Common myeloid progenitor, CD34-positive (primary cell): ENCODE measurements around the gene GFOD1.

Source experiments
- CTCF ChIA-PET: fragments of 350-600 bp; sonication (Branson Sonifier 250); formaldehyde crosslinking; loops from one replicate; lab custom pipeline; 2021; ENCODE audit warnings: antibody characterized with exemption; lab: Charles Lee
- POLR2A ChIA-PET: fragments of 350-600 bp; sonication (Branson Sonifier 250); formaldehyde crosslinking; loops from one replicate; lab custom pipeline; 2021; ENCODE audit warnings: antibody characterized with exemption; lab: Charles Lee
- DNase-seq, 3 donors: peaks; one replicate each; pipeline versions ENCODE4 v3.0.0 to v3.0.0-alpha.2; 2013
- H3K27ac ChIP-seq, 2 experiments: 1 replicate in 1 of 2; 2 replicates in 1 of 2; pipeline ENCODE4 v1.7.0; 2013; ENCODE audit warnings: inconsistent platforms in 2 of 2, low read length in 2 of 2, mild to moderate bottlenecking in 2 of 2, low read depth in 1 of 2, moderate library complexity in 1 of 2; ENCODE audit not compliant: severe bottlenecking in 2 of 2, insufficient read depth in 1 of 2, poor library complexity in 1 of 2
- H3K27me3 ChIP-seq, 5 experiments: replicated peaks in 2 of 5; 1 replicate in 3 of 5; 2 replicates in 2 of 5; pipeline versions ENCODE4 v1.6.1 to v1.7.0; 2013; ENCODE audit warnings: low read length in 4 of 5, mild to moderate bottlenecking in 2 of 5, moderate library complexity in 2 of 5, inconsistent platforms in 1 of 5; ENCODE audit not compliant: insufficient read depth in 5 of 5, control insufficient read depth in 4 of 5
- H3K36me3 ChIP-seq, 4 experiments: 1 replicate in 2 of 4; 2 replicates in 2 of 4; pipeline versions ENCODE4 v1.6.1 to v1.7.0; 2013; ENCODE audit warnings: low read length in 3 of 4, control low read depth in 1 of 4, mild to moderate bottlenecking in 1 of 4; ENCODE audit not compliant: control insufficient read depth in 4 of 4, insufficient read depth in 4 of 4
- H3K4me1 ChIP-seq, 4 experiments: 1 replicate in 3 of 4; 2 replicates in 1 of 4; pipeline versions ENCODE4 v1.6.1 to v1.7.1; 2013; ENCODE audit warnings: low read length in 3 of 4, mild to moderate bottlenecking in 3 of 4, control low read depth in 1 of 4, inconsistent platforms in 1 of 4, moderate library complexity in 1 of 4; ENCODE audit not compliant: control insufficient read depth in 4 of 4, insufficient read depth in 4 of 4; ENCODE audit errors: control extremely low read depth in 1 of 4
- H3K4me3 ChIP-seq, 7 experiments: 1 replicate in 4 of 7; 2 replicates in 3 of 7; pipeline versions ENCODE4 v1.5.1 to v1.7.0; 2013; ENCODE audit warnings: mild to moderate bottlenecking in 7 of 7, low read length in 6 of 7, moderate library complexity in 6 of 7, inconsistent platforms in 2 of 7, low read depth in 2 of 7, control low read depth in 1 of 7; ENCODE audit not compliant: insufficient read depth in 4 of 7, control insufficient read depth in 1 of 7; ENCODE audit errors: extremely low read depth in 1 of 7
- H3K9me3 ChIP-seq, 5 experiments: 1 replicate in 4 of 5; 2 replicates in 1 of 5; pipeline versions ENCODE4 v1.6.1 to v1.7.1; 2013; ENCODE audit warnings: low read length in 4 of 5, mild to moderate bottlenecking in 2 of 5, inconsistent platforms in 1 of 5, low read depth in 1 of 5, moderate library complexity in 1 of 5; ENCODE audit not compliant: control insufficient read depth in 4 of 5, insufficient read depth in 2 of 5; ENCODE audit errors: control extremely low read depth in 1 of 5
- WGBS: methylation state at CpG from one replicate; pipeline ENCODE4 v1.1.5; 2013; ENCODE audit not compliant: insufficient coverage; 5-methylcytosine and 5-hydroxymethylcytosine counted together

The GFOD1 gene

DNA sequence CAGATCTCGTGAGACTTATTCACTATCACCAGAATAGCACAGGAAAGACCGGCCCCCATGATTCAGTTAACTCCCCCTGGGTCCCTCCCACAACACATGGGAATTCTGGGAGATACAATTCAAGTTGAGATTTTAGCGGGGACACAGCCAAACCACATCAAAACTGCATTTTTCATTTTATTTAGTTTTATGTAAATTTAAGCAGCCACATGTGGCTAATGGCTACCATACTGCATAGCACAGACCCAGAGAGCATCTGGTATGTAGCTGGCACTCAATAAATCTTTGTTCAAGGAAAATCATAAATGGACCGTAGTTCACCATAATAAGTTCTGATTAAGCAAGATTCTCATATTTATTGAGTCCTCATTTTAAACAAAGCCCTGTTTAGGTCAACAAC lies 15.3 kb downstream of the GFOD1 start:
- no peaks in the 10 kb centered on the region for H3K27me3 ChIP-seq

DNA sequence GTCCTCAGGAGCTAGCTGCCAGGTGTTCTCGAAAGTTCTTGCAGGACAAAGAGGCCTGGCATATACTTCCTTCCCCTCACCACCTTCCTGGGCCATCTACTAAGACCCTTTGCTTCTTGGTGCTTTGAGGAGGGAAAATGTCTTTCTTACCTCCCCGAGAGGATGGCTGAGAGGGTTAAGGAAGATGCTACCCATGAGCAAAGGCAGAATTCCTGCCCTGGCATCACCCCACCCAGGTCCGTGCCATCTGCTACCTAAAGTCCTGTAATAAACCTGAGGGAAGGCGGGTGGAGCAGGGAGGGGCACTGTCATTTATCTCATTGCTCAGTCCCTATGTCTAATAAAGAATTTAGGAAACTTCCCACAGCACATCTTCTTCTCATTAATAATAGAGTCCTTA lies 16.2 kb downstream of the GFOD1 start:
- WGBS: 92% methylated on average over 2 of the region's 4 CpGs
- H3K9me3 ChIP-seq: peaks cover 0 to 5% (median 0%) of the 10 kb centered on the region in 5 experiments
- POLR2A ChIA-PET: no interaction called here

More for the DNA sequence above, 15.3 kb downstream of the GFOD1 start:
- ChIA-PET POLR2A (no interaction called here), CTCF (interaction anchor here (1.5 to 1.7 kb wide), 2 partner anchors 10 to 53 kb away, joined by 3 to 8 read pairs; no protein-coding TSS in a partner anchor)
- no peak overlapping the region for H3K4me3 ChIP-seq
- H3K27ac ChIP-seq: no peak overlapping the region
- peaks cover 2 to 18% (median 8%) of the 10 kb centered on the region in 4 experiments for H3K36me3 ChIP-seq
- WGBS: 50% methylated on average over 2 of the region's 4 CpGs
- DNase-seq: no peak
- H3K9me3 ChIP-seq: peaks cover 0 to 5% (median 0%) of the 10 kb centered on the region in 5 experiments
- H3K4me1 ChIP-seq: peaks cover 7 to 26% (median 20%) of the 10 kb centered on the region in 4 experiments

DNA sequence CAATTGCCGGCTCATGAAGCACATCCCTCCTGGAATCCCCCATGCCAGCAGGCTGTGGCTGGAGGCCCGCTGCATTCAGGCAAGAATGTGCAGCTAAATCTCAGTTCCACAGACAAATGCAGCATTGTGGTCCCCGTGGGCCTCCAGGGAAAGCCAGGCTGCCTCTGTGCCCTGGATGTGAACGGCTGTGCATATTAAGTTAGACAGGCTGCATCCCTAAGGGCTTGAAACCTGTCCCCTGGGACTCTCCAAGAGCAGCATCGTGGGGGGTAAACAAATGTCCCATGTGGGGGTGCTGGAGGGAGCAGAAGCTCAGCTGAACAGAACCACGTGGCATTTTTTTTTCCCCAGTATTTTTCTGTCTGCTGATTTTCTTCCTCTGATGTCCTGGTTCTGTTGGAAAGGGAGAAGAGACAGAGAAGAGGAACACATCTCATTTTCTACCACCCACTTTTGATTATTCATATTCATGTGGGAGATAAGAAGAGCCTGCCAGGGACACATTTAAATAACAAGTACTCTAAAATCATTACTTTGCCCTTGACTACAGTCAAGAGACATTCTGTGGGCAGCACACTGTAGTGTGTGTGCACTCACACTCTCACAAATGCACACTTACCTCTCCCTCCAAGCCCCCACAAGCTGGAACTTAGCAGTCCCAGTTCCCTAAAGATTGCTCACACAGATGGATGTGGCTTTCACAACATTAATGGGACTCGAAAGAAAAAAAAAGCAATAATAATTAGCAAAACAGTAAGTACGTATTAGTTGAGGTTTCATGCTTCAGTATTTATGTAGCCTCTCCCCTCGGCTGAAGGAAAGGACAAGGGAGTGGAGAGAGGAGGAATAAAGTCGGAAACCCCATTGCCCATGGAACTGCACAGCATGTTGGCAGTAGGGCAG lies 16.9 kb downstream of the GFOD1 start:
- DNase-seq: no peak
- CTCF ChIA-PET: no interaction called here
- H3K27ac ChIP-seq: no peak overlapping the region
- peaks cover 13 to 25% (median 20%) of the 10 kb centered on the region in 4 experiments for H3K4me1 ChIP-seq
- POLR2A ChIA-PET: no interaction called here
- H3K27me3 ChIP-seq: no peaks in the 10 kb centered on the region
- no peak overlapping the region for H3K4me3 ChIP-seq
- peaks cover 2 to 18% (median 8%) of the 10 kb centered on the region in 4 experiments for H3K36me3 ChIP-seq
- 93% methylated on average over 8 of the region's 10 CpGs for WGBS
- H3K9me3 ChIP-seq: peaks cover 0 to 5% (median 0%) of the 10 kb centered on the region in 5 experiments

More for the DNA sequence above, 16.2 kb downstream of the GFOD1 start:
- peaks cover 2 to 18% (median 8%) of the 10 kb centered on the region in 4 experiments for H3K36me3 ChIP-seq
- no peaks in the 10 kb centered on the region for H3K27me3 ChIP-seq
- peaks cover 10 to 25% (median 20%) of the 10 kb centered on the region in 4 experiments for H3K4me1 ChIP-seq
- H3K27ac ChIP-seq: no peak overlapping the region
- CTCF ChIA-PET: no interaction called here
- no peak for DNase-seq
- no peak overlapping the region for H3K4me3 ChIP-seq

DNA sequence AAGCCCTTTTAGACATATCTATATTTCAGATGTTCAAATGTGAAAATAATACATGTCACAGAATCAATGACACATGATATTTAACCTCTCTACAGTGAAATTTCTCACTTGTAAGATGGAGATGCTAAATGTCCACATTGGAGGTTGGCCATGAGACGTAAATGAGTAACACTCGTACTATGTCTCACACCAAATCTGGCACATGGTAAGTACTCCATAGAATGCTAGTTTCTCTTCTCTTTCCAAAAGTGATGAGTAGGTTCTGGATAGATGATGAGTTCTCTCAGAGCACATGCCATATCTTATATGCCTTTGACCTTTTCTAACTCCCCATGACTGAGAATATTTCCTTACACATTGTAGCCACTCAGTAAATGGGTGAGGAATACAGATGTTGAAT lies 17.7 kb downstream of the GFOD1 start:
- ChIA-PET CTCF (no interaction called here), POLR2A (no interaction called here)
- H3K4me1 ChIP-seq: peaks cover 11 to 25% (median 17%) of the 10 kb centered on the region in 4 experiments

DNA sequence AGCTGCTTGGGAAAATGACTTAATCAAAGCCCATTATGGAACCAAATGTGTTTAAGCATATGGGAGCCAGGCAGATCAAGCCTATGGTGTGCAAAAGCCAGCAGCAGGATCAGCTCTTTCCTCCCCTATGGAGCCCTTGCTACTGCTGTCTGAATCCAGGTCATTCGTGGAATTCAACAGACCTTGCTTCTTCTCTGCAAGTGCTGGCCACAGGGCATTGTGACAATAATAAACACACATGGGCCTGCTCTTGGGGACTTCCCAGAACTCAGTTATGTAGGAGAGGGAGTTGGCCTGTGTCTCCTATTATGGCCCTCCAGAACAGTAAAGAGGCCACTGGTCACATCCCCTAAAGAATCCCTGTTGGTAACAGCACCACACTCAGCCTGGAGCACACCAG lies 18.6 kb downstream of the GFOD1 start:
- Histone ChIP-seq H3K4me1 (peaks cover 5 to 22% (median 12%) of the 10 kb centered on the region in 4 experiments), H3K27ac (no peak overlapping the region), H3K9me3 (peaks cover 0 to 5% (median 0%) of the 10 kb centered on the region in 5 experiments), H3K4me3 (no peak overlapping the region), H3K27me3 (no peaks in the 10 kb centered on the region), H3K36me3 (peaks cover 2 to 18% (median 8%) of the 10 kb centered on the region in 4 experiments)
- DNase-seq: no peak
- POLR2A ChIA-PET: no interaction called here
- CTCF ChIA-PET: interaction anchor here (0.9 to 1.1 kb wide), 2 partner anchors 11 to 12 kb away, joined by 3 to 4 read pairs; no protein-coding TSS in a partner anchor
- WGBS: 89% methylated on average over 1 of the region's 1 CpG

More for the DNA sequence above, 17.7 kb downstream of the GFOD1 start:
- H3K36me3 ChIP-seq: peaks cover 2 to 18% (median 8%) of the 10 kb centered on the region in 4 experiments
- no peaks in the 10 kb centered on the region for H3K27me3 ChIP-seq
- WGBS: no CpG with 5 or more reads among the region's 2 CpGs
- H3K27ac ChIP-seq: no peak overlapping the region
- H3K9me3 ChIP-seq: peaks cover 0 to 5% (median 0%) of the 10 kb centered on the region in 5 experiments
- no peak overlapping the region for H3K4me3 ChIP-seq
- no peak for DNase-seq

DNA sequence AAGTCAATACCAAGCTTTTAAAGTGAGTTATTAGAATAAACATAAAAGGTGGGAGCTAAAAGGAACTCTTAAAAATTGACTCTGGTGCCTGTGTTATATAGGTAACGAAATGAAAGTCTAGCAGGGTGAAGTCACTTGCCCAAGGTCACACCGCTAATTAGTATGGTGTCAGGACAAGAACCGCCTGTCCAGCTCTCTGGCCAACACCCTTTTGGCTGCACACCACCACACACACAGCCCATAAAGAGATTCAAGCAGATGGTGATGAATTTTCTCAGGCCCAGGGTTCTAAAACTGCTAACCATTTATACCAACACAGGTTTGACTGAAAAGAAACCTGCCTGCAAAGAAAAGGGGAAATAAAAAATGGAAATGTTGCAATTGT lies 20.2 kb downstream of the GFOD1 start:
- WGBS: no CpG with 5 or more reads among the region's 3 CpGs
- POLR2A ChIA-PET: no interaction called here

More for the DNA sequence above, 20.2 kb downstream of the GFOD1 start:
- Histone ChIP-seq H3K9me3 (peaks cover 0 to 5% (median 0%) of the 10 kb centered on the region in 5 experiments), H3K27ac (no peak overlapping the region), H3K36me3 (peaks cover 2 to 20% (median 8%) of the 10 kb centered on the region in 4 experiments), H3K4me3 (no peak overlapping the region), H3K27me3 (no peaks in the 10 kb centered on the region), H3K4me1 (peaks cover 0 to 18% (median 12%) of the 10 kb centered on the region in 4 experiments)
- CTCF ChIA-PET: interaction anchor here (0.6 to 1.3 kb wide), 5 partner anchors 11 to 107 kb away, joined by 3 read pairs; partner anchors contain the start of gene SIRT5
- no peak for DNase-seq
